Measurements from ENCODE around the gene HAGH.

Gene HAGH

DNA sequence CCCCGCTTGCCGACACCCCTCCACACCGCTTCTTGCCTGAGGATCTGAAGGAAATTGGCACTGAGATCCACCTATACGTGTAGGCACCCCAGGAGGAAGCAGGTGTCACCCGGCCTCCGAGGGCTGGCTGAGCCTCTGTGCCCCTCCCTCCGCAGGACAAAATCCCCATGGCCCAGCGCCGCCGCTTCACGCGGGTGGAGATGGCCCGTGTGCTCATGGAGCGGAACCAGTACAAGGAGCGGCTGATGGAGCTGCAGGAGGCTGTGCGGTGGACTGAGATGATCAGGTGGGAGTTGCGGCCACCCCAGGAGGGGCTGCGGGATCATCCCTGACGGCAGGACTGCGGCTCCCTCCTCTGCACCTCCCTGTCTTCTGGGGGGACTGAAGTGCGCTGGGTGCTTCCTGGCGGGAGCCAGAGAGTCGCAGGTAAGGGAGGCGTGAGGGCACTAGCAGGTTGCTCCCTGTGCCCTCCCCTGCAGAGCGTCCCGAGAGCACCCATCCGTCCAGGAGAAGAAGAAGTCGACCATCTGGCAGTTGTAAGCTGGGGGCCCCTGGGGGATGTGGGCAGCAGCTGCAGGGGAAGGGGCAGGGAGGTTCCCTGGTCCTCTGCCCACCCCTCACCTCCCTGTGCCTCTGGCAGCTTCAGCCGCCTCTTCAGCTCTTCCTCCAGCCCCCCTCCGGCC, 64.3 kb downstream of the HAGH start:
- no peak for DNase-seq (ENCODE audit: low read depth in 2 of 2)
- TF ChIP-seq, protein P1, sequence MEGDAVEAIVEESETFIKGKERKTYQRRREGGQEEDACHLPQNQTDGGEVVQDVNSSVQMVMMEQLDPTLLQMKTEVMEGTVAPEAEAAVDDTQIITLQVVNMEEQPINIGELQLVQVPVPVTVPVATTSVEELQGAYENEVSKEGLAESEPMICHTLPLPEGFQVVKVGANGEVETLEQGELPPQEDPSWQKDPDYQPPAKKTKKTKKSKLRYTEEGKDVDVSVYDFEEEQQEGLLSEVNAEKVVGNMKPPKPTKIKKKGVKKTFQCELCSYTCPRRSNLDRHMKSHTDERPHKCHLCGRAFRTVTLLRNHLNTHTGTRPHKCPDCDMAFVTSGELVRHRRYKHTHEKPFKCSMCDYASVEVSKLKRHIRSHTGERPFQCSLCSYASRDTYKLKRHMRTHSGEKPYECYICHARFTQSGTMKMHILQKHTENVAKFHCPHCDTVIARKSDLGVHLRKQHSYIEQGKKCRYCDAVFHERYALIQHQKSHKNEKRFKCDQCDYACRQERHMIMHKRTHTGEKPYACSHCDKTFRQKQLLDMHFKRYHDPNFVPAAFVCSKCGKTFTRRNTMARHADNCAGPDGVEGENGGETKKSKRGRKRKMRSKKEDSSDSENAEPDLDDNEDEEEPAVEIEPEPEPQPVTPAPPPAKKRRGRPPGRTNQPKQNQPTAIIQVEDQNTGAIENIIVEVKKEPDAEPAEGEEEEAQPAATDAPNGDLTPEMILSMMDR (IDR thresholded peaks at IDR 0.05; ENCODE audit: low read depth, low read length): no peak

DNA sequence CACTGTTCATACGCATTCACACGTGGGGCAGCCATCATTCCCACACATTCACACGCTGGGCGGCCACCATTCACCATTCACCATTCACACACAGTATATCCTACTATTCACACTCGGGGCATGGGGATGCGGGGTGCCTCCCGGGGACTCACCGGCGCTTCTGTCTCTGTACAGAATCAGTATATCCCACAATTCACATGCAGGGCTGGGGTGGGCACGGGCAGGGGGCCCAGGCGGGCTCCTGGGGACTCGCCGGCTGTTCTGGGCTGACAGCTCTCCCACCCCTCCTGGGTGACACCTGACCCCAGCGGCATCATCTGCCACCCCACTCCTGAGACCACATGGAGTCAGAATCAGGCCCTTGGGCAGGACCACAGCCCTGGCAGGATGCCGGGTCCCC, 64.9 kb downstream of the HAGH start:
- TF ChIP-seq, protein P1 (IDR thresholded peaks at IDR 0.05; ENCODE audit: low read depth, low read length): no peak
- no peak overlapping the region for H3K4me3 ChIP-seq (replicated peaks in 1 of 2; ENCODE audit: low read depth in 2 of 2, low read length in 2 of 2)
- DNase-seq (ENCODE audit: low read depth in 2 of 2): no peak

More for the DNA sequence above, 64.3 kb downstream of the HAGH start:
- no peak overlapping the region for H3K4me3 ChIP-seq (replicated peaks in 1 of 2; ENCODE audit: low read depth in 2 of 2, low read length in 2 of 2)

DNA sequence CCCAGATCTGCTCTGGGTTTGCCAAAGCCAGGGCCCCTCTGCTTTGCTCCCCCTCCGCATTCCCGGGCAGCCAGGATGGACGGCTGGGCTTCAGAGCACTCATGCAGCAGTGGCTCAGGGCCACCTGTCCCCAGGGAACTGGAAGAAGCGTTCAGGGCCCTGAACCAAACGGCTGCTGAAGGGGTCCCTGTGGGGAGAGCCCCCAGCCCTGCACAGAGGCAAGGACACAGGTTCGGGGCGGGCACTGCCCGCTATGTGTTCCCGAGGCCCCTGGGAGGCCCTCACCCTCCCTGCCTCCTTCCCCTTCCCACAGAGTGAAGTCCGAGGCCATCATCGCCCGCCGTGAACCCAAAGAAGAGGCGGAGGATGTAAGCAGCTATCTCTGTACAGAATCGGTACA, 65.7 kb downstream of the HAGH start:
- no peak for DNase-seq (ENCODE audit: low read depth in 2 of 2)
- TF ChIP-seq, protein P1 (IDR thresholded peaks at IDR 0.05; ENCODE audit: low read depth, low read length): no peak
- H3K4me3 ChIP-seq (replicated peaks in 1 of 2; ENCODE audit: low read depth in 2 of 2, low read length in 2 of 2): no peak overlapping the region

DNA sequence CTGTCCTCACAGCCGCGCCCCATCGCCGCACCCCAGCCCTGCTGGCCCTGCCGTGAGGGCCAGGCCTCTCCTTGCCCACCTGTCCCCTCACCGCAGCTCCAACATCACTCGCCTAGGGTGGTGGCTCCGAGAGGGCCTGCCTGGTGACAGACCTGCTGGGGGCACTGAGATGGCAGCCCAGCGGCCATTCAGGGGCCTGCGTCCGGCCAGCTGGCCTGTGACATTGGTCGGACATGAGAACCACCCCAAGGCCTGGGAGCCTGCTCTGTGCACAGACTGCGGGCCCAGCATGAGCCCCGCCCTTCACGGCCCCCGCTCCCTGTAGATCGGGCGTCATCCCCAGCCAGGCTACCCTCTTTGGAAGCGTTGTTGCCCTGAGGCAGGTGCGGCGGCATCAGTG, 67.1 kb downstream of the HAGH start:
- no peak overlapping the region for H3K4me3 ChIP-seq (replicated peaks in 1 of 2; ENCODE audit: low read depth in 2 of 2, low read length in 2 of 2)
- no peak for DNase-seq (ENCODE audit: low read depth in 2 of 2)
- TF ChIP-seq, protein P1 (IDR thresholded peaks at IDR 0.05; ENCODE audit: low read depth, low read length): no peak

DNA sequence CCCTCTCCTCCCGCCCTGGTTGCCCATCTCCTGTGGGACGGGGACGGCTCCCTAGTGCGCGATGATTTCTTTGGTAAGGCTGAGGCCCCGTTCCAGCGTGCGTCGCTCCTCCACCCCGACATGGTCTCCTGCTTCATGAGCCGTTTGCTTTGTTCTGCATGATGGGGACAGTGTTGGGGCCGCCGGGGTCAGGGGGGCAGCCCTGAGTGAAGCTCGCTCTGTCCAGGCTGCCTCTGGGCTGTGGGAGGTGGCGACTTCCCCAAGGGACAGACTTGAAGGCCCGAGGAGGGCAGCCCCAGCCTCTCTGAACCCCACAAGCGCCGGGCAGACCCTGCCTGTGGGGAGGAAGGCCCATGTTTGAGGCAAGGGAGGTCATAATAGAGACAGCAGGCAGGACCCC, 67.7 kb downstream of the HAGH start:
- no peak overlapping the region for H3K4me3 ChIP-seq (replicated peaks in 1 of 2; ENCODE audit: low read depth in 2 of 2, low read length in 2 of 2)
- TF ChIP-seq, protein P1 (IDR thresholded peaks at IDR 0.05; ENCODE audit: low read depth, low read length): no peak
- DNase-seq (ENCODE audit: low read depth in 2 of 2): no peak

DNA sequence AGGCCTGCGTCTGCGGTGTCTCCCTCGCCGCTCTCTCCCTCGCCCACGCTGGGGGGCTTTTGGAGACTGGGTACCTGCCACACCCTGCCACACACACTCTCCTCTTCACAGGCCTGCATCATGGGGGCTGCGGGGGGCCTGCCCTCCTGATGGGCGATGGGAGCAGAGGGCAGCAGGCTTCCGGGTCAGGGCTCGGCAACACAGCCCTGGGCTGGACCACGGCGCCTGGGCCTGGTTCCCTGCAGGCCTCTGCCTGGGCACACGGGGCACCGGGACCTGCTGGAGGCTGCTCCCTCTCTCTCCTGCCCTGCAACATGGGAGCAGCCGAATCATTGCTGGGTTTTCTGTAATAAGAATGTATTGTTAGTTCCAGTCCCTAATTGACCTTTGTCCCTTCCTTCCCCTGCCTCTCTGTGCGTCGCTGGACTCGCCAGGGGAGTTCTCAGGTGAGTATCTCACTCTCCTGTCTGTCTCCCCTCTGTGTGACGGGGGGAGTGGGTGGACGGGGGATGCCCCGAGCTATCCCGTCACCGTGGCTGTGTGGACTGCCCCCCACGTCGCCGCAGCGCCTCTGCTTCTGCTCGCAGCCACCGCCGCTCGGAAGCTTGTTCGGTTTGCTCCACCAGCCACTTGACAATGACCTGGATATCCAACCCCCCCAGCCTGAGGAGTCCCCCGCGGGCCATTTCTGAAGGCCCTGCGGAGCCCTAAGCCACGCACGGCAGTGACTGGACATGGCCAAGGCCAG, 68.7 kb downstream of the HAGH start:
- no peak overlapping the region for H3K4me3 ChIP-seq (replicated peaks in 1 of 2; ENCODE audit: low read depth in 2 of 2, low read length in 2 of 2)
- no peak for DNase-seq (ENCODE audit: low read depth in 2 of 2)
- TF ChIP-seq, protein P1 (IDR thresholded peaks at IDR 0.05; ENCODE audit: low read depth, low read length): no peak

Measured in cardiac fibroblast (primary cell).